Measurements from ENCODE around the gene ABR.
"Not testable (repeated sequence)": the region's sequence is repeated elsewhere in the genome, so short reads cannot be mapped to it uniquely, and the experiment has no call there.

ABR gene

GRCh38 chr17:973053-973452 is 206.7 kb downstream of the ABR start:
- H3K4me3 ChIP-seq (ENCODE audit: low read length), result no peak overlapping the region
- DNase-seq (ENCODE audit: low read depth), result no peak
- TF ChIP-seq, protein P1, sequence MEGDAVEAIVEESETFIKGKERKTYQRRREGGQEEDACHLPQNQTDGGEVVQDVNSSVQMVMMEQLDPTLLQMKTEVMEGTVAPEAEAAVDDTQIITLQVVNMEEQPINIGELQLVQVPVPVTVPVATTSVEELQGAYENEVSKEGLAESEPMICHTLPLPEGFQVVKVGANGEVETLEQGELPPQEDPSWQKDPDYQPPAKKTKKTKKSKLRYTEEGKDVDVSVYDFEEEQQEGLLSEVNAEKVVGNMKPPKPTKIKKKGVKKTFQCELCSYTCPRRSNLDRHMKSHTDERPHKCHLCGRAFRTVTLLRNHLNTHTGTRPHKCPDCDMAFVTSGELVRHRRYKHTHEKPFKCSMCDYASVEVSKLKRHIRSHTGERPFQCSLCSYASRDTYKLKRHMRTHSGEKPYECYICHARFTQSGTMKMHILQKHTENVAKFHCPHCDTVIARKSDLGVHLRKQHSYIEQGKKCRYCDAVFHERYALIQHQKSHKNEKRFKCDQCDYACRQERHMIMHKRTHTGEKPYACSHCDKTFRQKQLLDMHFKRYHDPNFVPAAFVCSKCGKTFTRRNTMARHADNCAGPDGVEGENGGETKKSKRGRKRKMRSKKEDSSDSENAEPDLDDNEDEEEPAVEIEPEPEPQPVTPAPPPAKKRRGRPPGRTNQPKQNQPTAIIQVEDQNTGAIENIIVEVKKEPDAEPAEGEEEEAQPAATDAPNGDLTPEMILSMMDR (conservative IDR thresholded peaks at IDR 0.05; ENCODE audit: low read length), result no peak

GRCh38 chr17:971861-972260 is 207.9 kb downstream of the ABR start:
- not testable (repeated sequence) for H3K4me3 ChIP-seq (ENCODE audit: low read length); DNase-seq (ENCODE audit: low read depth)

GRCh38 chr17:970364-970763 is 209.4 kb downstream of the ABR start:
- TF ChIP-seq, protein P1 (conservative IDR thresholded peaks at IDR 0.05; ENCODE audit: low read length), result no peak
- no peak for DNase-seq (ENCODE audit: low read depth)
- H3K4me3 ChIP-seq (ENCODE audit: low read length), result peak overlapping the region; percentile 56

DNA sequence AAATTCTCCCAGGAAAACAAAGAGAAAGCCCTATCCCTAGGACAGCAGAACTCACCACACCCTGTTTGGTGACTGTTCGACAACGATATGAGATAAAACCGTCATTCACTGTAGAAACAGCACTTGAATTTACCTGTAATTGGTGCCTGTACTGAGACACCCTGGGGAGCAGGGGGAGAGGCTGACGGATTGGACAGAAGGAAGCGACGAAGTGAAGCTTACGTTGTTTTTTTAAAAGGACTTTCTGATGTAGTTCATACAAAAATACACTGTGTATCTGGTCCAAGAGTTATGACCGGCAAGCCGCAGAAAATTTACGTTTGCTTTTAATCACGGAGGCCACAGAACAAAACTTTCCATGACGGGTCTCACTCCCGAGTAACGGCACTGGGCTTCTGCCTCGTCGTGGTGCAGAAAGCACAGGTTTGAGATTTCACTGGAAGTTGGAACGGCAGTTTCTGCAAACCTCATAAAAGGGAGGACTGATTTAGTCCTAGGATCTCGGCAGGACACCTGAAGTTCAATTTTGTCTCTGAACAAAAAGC is 209.9 kb downstream of the ABR start:
- peak overlapping the region; percentile 56 for H3K4me3 ChIP-seq (ENCODE audit: low read length)
- TF ChIP-seq, protein P1 (conservative IDR thresholded peaks at IDR 0.05; ENCODE audit: low read length), result no peak
- DNase-seq (ENCODE audit: low read depth), result no peak

DNA sequence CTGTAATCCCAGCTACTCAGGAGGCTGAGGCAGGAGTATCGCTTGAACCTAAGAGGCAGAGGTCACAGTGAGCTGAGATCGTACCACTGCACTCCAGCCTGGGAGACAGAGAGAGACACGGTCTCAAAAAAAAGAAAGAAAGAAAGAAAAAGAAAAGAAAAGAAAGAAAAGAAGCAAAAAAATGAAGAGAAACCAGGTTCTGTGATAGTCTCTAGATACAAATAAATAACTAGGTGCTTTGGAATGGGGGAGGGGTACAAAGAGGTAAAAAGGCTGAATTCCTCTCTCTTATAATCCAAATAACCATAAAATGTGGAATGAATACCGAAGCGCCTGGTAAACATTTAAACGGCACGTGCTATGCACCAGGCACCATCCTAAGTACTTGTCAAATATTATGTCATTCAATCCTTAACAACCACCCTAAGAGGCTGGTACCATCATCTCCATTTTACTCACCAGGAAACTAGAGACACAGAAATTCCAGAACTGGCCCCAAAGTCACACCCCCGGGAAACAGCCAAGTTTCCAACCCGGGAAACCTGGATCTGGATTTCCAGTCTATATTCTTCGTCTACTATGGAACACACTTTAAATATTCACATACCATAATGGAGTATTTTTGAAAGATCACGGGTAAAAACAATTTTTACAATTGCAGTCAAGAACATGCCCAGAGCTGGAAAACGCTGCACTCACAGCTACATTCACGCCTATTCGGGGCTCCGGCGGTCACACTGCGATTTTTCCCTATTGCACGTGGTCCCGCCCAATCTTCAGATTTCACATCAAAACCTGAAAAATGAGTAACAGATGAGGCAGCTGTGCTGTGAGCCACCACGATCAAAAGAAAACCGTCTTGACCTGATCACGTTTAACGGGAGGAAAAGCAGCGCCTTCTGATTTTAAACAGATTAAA is 210.7 kb downstream of the ABR start:
- peak overlapping the region; percentile 56 for H3K4me3 ChIP-seq (ENCODE audit: low read length)
- TF ChIP-seq, protein P1 (conservative IDR thresholded peaks at IDR 0.05; ENCODE audit: low read length), result no peak
- no peak for DNase-seq (ENCODE audit: low read depth)

GRCh38 chr17:967122-967521 is 212.7 kb downstream of the ABR start:
- TF ChIP-seq, protein P1 (conservative IDR thresholded peaks at IDR 0.05; ENCODE audit: low read length), result no peak
- no peak overlapping the region for H3K4me3 ChIP-seq (ENCODE audit: low read length)
- DNase-seq (ENCODE audit: low read depth), result no peak

DNA sequence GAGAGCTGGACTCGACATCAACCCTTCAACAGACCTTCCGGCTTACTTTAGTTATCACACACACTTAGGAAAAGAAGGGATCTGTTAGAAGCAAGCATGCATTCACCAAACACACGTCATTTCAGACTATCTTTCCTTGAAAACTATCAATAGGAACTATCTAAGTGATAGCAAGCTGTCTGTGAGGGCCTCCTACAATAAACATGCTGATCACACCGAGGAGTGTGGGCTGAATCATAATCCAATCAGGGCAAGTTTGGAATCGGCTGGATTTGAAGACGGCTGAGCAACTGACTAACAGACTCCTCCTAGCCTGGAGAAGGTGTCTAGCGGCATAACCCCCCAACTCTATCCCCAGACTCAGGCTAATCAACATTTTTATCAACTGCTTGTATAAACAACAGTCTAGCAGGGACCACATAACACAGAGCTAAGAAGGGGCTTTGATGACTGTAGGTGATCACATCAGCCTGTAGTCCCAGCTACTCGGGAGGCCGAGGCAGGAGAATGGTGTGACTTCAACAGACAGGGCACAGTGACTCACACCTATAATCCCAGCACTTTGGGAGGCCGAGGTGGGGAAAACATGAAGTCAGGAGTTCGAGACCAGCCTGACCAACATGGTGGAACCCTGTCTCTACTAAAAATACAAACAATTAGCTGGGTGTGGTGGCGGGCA is 214.3 kb downstream of the ABR start:
- DNase-seq (ENCODE audit: low read depth), result no peak
- TF ChIP-seq, protein P1 (conservative IDR thresholded peaks at IDR 0.05; ENCODE audit: low read length), result no peak
- no peak overlapping the region for H3K4me3 ChIP-seq (ENCODE audit: low read length)

Measured in AG10803 (cell line).